HepG2 (cell line): Measurements from ENCODE around the gene ERBB3. TPM values are rescaled to one million over a fixed set of nuclear protein-coding genes. Genes with fewer than 3 reads are reported as not detected.

Experiments
- CHD4 ChIP-seq: fragments of 200-600 bp; sonication (generic); IDR thresholded peaks from 2 replicates; pipeline ENCODE4 v1.7.0; 2017; ENCODE audit warnings: mild to moderate bottlenecking, low read length, borderline replicate concordance
- HMGXB4 ChIP-seq, 2 experiments: sonication (generic) in 1 of 2; formaldehyde crosslinking in 1 of 2; IDR thresholded peaks; 2 replicates each; pipeline versions ENCODE4 v1.4.0 to v1.6.1; 2018 to 2020; ENCODE audit warnings: missing genetic modification reagents in 2 of 2, borderline replicate concordance in 1 of 2, low read depth in 1 of 2, mild to moderate bottlenecking in 1 of 2, missing biosample characterization in 1 of 2
- PRDM10 ChIP-seq: sonication (generic); formaldehyde crosslinking; IDR thresholded peaks from 2 replicates; pipeline ENCODE4 v1.4.0; 2020; ENCODE audit warnings: low read depth, missing genetic modification reagents
- TAF1 ChIP-seq: sonication (generic); formaldehyde crosslinking; IDR thresholded peaks from 2 replicates; pipeline ENCODE4 v1.4.0; 2020; ENCODE audit warnings: missing genetic modification reagents
- ZNF768 ChIP-seq: sonication (generic); formaldehyde crosslinking; IDR thresholded peaks from 2 replicates; pipeline ENCODE4 v1.4.0; 2020; ENCODE audit warnings: missing genetic modification reagents
- polyA plus RNA-seq, 8 experiments: library from polyadenylated mRNA; depleted of rRNA in 3 of 8; stranded (reverse) in 7 of 8; unstranded in 1 of 8; fragments of >200 nt; fragmentation: Illumina TruSeq in 4 of 8; extraction: Trizol in 4 of 8; gene quantifications; 2 replicates each; pipeline versions ENCODE4 v1.2.1 to v1.2.3, GENCODE V29; 2011 to 2016; ENCODE audit warnings: low read depth in 4 of 8, missing spikeins in 1 of 8, mixed read lengths in 1 of 8; ENCODE audit not compliant: insufficient read depth in 1 of 8
- total RNA-seq, 5 experiments: library from RNA; depleted of rRNA; stranded (reverse); fragments of >200 nt; fragmentation: Illumina TruSeq; extraction: Trizol; gene quantifications; 2 replicates each; pipeline ENCODE4 v1.2.3, GENCODE V29; 2016; ENCODE audit warnings: low read depth in 1 of 5
- TF ChIP-seq, protein P1 (sequence below): sonication (generic); formaldehyde crosslinking; IDR thresholded peaks from 2 replicates; pipeline ENCODE4 v1.4.0; 2020; ENCODE audit warnings: missing genetic modification reagents; ENCODE audit errors: not compliant biosample characterization
- TF ChIP-seq, protein P2 (sequence below): sonication (generic); formaldehyde crosslinking; IDR thresholded peaks from 2 replicates; pipeline ENCODE4 v1.5.1; 2020; ENCODE audit warnings: mild to moderate bottlenecking, missing genetic modification reagents, borderline replicate concordance
- TF ChIP-seq, protein P3 (sequence below): sonication (generic); formaldehyde crosslinking; IDR thresholded peaks from 2 replicates; pipeline ENCODE4 v1.8.1; 2023; ENCODE audit warnings: mild to moderate bottlenecking, missing genetic modification reagents
- TF ChIP-seq, protein P4 (sequence below): sonication (generic); formaldehyde crosslinking; IDR thresholded peaks from 2 replicates; pipeline ENCODE4 v1.4.0; 2020; ENCODE audit warnings: mild to moderate bottlenecking, low read depth, missing genetic modification reagents
- TF ChIP-seq, protein P5 (sequence below): sonication (generic); formaldehyde crosslinking; IDR thresholded peaks from 2 replicates; pipeline ENCODE4 v1.4.0; 2020; ENCODE audit warnings: mild to moderate bottlenecking, missing genetic modification reagents

ERBB3 gene
- total and polyA plus RNA-seq, 2 of the 13 experiments (the other 11 are each of a cell fraction or from before 2014, with no cell fraction given), result 93.6 to 358 TPM

- TF ChIP-seq TAF1 (no peak), ZNF768 (CRISPR knock-in tag) (no peak), PRDM10 (CRISPR knock-in tag) (peak; percentile 13; the same call in 1 of the 2 replicates), HMGXB4 (CRISPR knock-in tag; IDR thresholded peaks at IDR 0.05; ENCODE audit: borderline replicate concordance in 1 of 2, low read depth in 1 of 2) (no peak), CHD4 (0 out of 2 replicates have a peak, but pooled peaks have one; percentile 7)
- TF ChIP-seq, protein P1, sequence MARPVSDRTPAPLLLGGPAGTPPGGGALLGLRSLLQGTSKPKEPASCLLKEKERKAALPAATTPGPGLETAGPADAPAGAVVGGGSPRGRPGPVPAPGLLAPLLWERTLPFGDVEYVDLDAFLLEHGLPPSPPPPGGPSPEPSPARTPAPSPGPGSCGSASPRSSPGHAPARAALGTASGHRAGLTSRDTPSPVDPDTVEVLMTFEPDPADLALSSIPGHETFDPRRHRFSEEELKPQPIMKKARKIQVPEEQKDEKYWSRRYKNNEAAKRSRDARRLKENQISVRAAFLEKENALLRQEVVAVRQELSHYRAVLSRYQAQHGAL (CRISPR knock-in tag), result no peak
- TF ChIP-seq, protein P2, sequence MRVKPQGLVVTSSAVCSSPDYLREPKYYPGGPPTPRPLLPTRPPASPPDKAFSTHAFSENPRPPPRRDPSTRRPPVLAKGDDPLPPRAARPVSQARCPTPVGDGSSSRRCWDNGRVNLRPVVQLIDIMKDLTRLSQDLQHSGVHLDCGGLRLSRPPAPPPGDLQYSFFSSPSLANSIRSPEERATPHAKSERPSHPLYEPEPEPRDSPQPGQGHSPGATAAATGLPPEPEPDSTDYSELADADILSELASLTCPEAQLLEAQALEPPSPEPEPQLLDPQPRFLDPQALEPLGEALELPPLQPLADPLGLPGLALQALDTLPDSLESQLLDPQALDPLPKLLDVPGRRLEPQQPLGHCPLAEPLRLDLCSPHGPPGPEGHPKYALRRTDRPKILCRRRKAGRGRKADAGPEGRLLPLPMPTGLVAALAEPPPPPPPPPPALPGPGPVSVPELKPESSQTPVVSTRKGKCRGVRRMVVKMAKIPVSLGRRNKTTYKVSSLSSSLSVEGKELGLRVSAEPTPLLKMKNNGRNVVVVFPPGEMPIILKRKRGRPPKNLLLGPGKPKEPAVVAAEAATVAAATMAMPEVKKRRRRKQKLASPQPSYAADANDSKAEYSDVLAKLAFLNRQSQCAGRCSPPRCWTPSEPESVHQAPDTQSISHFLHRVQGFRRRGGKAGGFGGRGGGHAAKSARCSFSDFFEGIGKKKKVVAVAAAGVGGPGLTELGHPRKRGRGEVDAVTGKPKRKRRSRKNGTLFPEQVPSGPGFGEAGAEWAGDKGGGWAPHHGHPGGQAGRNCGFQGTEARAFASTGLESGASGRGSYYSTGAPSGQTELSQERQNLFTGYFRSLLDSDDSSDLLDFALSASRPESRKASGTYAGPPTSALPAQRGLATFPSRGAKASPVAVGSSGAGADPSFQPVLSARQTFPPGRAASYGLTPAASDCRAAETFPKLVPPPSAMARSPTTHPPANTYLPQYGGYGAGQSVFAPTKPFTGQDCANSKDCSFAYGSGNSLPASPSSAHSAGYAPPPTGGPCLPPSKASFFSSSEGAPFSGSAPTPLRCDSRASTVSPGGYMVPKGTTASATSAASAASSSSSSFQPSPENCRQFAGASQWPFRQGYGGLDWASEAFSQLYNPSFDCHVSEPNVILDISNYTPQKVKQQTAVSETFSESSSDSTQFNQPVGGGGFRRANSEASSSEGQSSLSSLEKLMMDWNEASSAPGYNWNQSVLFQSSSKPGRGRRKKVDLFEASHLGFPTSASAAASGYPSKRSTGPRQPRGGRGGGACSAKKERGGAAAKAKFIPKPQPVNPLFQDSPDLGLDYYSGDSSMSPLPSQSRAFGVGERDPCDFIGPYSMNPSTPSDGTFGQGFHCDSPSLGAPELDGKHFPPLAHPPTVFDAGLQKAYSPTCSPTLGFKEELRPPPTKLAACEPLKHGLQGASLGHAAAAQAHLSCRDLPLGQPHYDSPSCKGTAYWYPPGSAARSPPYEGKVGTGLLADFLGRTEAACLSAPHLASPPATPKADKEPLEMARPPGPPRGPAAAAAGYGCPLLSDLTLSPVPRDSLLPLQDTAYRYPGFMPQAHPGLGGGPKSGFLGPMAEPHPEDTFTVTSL, result 0 out of 2 replicates have a peak, but pooled peaks have one; percentile 44
- TF ChIP-seq, protein P3, sequence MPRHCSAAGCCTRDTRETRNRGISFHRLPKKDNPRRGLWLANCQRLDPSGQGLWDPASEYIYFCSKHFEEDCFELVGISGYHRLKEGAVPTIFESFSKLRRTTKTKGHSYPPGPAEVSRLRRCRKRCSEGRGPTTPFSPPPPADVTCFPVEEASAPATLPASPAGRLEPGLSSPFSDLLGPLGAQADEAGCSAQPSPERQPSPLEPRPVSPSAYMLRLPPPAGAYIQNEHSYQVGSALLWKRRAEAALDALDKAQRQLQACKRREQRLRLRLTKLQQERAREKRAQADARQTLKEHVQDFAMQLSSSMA, result no peak
- TF ChIP-seq, protein P4, sequence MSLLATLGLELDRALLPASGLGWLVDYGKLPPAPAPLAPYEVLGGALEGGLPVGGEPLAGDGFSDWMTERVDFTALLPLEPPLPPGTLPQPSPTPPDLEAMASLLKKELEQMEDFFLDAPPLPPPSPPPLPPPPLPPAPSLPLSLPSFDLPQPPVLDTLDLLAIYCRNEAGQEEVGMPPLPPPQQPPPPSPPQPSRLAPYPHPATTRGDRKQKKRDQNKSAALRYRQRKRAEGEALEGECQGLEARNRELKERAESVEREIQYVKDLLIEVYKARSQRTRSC, result no peak
- TF ChIP-seq, protein P5, sequence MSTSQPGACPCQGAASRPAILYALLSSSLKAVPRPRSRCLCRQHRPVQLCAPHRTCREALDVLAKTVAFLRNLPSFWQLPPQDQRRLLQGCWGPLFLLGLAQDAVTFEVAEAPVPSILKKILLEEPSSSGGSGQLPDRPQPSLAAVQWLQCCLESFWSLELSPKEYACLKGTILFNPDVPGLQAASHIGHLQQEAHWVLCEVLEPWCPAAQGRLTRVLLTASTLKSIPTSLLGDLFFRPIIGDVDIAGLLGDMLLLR (CRISPR knock-in tag), result no peak
These were observed 2.4 kb downstream of the ERBB3 start (continued) for GRCh38 chr12:56082382-56082781.
